Lung (tissue), 12 donors: ENCODE data around the gene PDLIM3. TPM values are rescaled to one million over a fixed set of nuclear protein-coding genes. Genes with fewer than 3 reads are reported as not detected.

Source experiments
- ATAC-seq: fragments of 200-7000 bp; cut with Tn5 transposase; one replicate; pipeline ENCODE4 v1.9.1; 2020; ENCODE audit warnings: moderate number of reproducible peaks; ENCODE audit not compliant: insufficient read depth, low FRiP score
- DNase-seq, 3 donors: peaks; one replicate each; pipeline ENCODE4 v3.0.0-alpha.2; 2013 to 2017
- H3K27ac ChIP-seq, 2 donors: one replicate each; pipeline ENCODE4 v1.5.1; 2013; ENCODE audit warnings: mild to moderate bottlenecking in 2 of 2, moderate library complexity in 2 of 2, control low read depth in 1 of 2, inconsistent platforms in 1 of 2, low read depth in 1 of 2, low read length in 1 of 2
- H3K27me3 ChIP-seq, 3 donors: one replicate each; pipeline ENCODE4 v1.5.1; 2013; ENCODE audit warnings: low read length in 2 of 3; ENCODE audit not compliant: control insufficient read depth in 3 of 3, insufficient read depth in 3 of 3
- H3K36me3 ChIP-seq, 4 donors: one replicate each; pipeline ENCODE4 v1.5.1; 2013; ENCODE audit warnings: low read length in 4 of 4, mild to moderate bottlenecking in 1 of 4, moderate library complexity in 1 of 4; ENCODE audit not compliant: control insufficient read depth in 4 of 4, insufficient read depth in 4 of 4
- H3K4me1 ChIP-seq, 5 donors: one replicate each; pipeline ENCODE4 v1.5.1; 2013; ENCODE audit warnings: low read length in 5 of 5, mild to moderate bottlenecking in 2 of 5, moderate library complexity in 1 of 5; ENCODE audit not compliant: control insufficient read depth in 5 of 5, insufficient read depth in 5 of 5
- H3K4me3 ChIP-seq: one replicate; pipeline ENCODE4 v1.5.1; 2013; ENCODE audit warnings: mild to moderate bottlenecking, control low read depth, moderate library complexity
- H3K9ac ChIP-seq, 2 donors: one replicate each; pipeline ENCODE4 v1.5.1; 2013; ENCODE audit warnings: low read length in 2 of 2, control low read depth in 1 of 2; ENCODE audit not compliant: insufficient read depth in 1 of 2
- H3K9me3 ChIP-seq, 4 donors: one replicate each; pipeline ENCODE4 v1.5.1; 2013; ENCODE audit warnings: low read length in 3 of 4, mild to moderate bottlenecking in 1 of 4, moderate library complexity in 1 of 4; ENCODE audit not compliant: control insufficient read depth in 4 of 4, insufficient read depth in 3 of 4
- CTCF ChIP-seq: IDR thresholded peaks from 2 replicates; pipeline ENCODE4 v1.5.1; 2012; ENCODE audit warnings: mild to moderate bottlenecking; ENCODE audit errors: control extremely low read depth, extremely low read depth
- WGBS, 2 donors: extraction: QIAGEN DNeasy Blood & Tissue Kit; methylation state at CpG; one replicate each; pipeline ENCODE4 v1.1.7; 2013; 5-methylcytosine and 5-hydroxymethylcytosine counted together
- polyA plus RNA-seq, 2 donors: library from polyadenylated mRNA; stranded (reverse); fragments of 200-250 nt; gene quantifications; one replicate each; pipeline ENCODE4 v1.2.1, GENCODE V29; 2013
- total RNA-seq, 2 donors: library from RNA; depleted of rRNA in 1 of 2; stranded (reverse); fragments of >200 nt in 1 of 2; gene quantifications; one replicate each; pipeline ENCODE4 v1.2.1, GENCODE V29; 2014 to 2021
- donor health status: control.
- donor health status: control.
- donor health status: Bipolar disorder and iron deficiency.
- donor health status: healthy.
- donor health status: DM: yes; HTN: yes; CAD: no.

Gene PDLIM3
- total and polyA plus RNA-seq, 4 donors: 21.5 to 58.1 (median 33.9) TPM

DNA sequence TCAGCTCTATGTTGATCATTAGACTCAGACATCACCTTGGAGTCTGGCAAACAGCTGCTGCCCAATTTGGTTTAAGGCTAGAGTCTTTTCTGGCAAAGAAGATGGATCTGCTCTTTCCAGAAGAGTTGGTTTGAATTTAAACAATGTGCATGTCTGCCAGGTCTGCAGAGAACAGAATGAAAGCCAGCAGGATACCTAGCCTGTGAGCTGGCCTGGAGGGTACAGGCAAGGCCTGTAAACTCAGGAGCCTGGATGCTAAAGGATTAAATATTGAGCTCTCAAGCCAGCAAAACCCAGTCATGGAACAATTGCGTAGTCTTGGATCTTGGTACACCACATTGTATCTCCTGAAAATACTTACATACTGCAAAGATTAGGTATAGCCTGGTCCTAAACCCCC lies 15.6 kb upstream of the PDLIM3 start:
- Histone ChIP-seq H3K27me3 (no peaks in the 10 kb centered on the region), H3K27ac (no peak overlapping the region), H3K4me3 (no peak overlapping the region), H3K9ac (no peak overlapping the region), H3K36me3 (no peaks in the 10 kb centered on the region), H3K9me3 (no peaks in the 10 kb centered on the region), H3K4me1 (peaks cover 0 to 15% (median 4%) of the 10 kb centered on the region in 5 donors)
- WGBS, 2 donors: 44 to 99% methylated on average over 1 of the region's 1 CpG
- TF ChIP-seq CTCF: no peak
- no peak for DNase-seq
- no peak for ATAC-seq

- no peak for ATAC-seq
Measured at GRCh38 chr4:185549095-185549639, 13.9 kb upstream of the PDLIM3 start.

DNA sequence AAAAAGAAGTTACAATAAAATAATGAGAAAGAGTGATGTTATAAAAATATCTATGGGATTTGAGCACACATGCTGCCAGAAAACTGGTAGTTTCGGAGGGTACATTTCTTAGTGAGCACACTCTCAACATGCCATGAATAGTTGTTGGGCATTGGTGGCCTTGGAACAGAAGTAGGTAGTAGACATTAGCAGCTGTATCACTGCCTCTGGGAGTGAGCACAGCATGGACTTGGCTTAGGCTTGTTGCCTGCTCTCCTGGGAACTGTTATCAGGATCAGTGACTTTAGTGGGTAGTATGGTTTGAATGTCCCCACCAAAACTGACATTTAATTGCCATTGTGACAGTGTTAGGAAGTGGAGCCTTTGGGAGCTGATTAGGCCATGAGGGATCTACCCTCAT lies 13.3 kb upstream of the PDLIM3 start:
- Histone ChIP-seq H3K9ac (no peak overlapping the region), H3K27ac (no peak overlapping the region), H3K36me3 (no peaks in the 10 kb centered on the region), H3K9me3 (no peaks in the 10 kb centered on the region), H3K27me3 (no peaks in the 10 kb centered on the region), H3K4me1 (peaks cover 0 to 4% (median 0%) of the 10 kb centered on the region in 5 donors), H3K4me3 (no peak overlapping the region)
- DNase-seq: no peak
- ATAC-seq: no peak
- TF ChIP-seq CTCF: no peak
- WGBS, 2 donors: 90 to 93% methylated on average over 1 of the region's 1 CpG

More at GRCh38 chr4:185549095-185549639, 13.9 kb upstream of the PDLIM3 start:
- no peak overlapping the region for H3K4me3 ChIP-seq
- H3K27ac ChIP-seq: no peak overlapping the region
- H3K4me1 ChIP-seq: peaks cover 0 to 9% (median 4%) of the 10 kb centered on the region in 5 donors
- no peak for TF ChIP-seq CTCF
- no peaks in the 10 kb centered on the region for H3K27me3 ChIP-seq
- DNase-seq: no peak
- 67 to 72% methylated on average over 2 of the region's 2 CpGs for WGBS, 2 donors
- H3K9me3 ChIP-seq: no peaks in the 10 kb centered on the region
- H3K36me3 ChIP-seq: no peaks in the 10 kb centered on the region
- H3K9ac ChIP-seq: no peak overlapping the region

DNA sequence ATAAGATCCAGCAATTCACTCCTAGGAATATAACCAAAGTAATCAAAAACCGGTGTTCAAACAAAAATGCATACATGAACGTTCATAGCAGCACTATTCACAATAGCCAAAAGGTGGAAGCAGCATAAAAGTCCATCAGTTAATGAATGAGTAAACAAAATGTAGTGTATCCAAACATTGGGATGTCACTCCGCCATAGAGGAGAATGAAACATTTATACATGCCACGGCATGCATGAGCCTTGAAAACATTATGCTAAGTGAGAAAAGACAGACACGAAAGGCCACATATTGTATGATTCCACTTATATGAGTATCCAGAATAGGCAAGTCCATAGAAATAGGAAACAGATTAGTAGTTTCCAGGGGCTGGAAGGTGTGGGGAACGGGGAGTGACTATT lies 11.0 kb upstream of the PDLIM3 start:
- ATAC-seq (no peak), DNase-seq (no peak)
- no peak overlapping the region for H3K27ac ChIP-seq
- no peak overlapping the region for H3K4me3 ChIP-seq
- no peak for TF ChIP-seq CTCF
- H3K4me1 ChIP-seq: peaks cover 0 to 13% (median 0%) of the 10 kb centered on the region in 5 donors
- no peaks in the 10 kb centered on the region for H3K27me3 ChIP-seq
- no peaks in the 10 kb centered on the region for H3K36me3 ChIP-seq
- WGBS, 2 donors: 83 to 85% methylated on average over 6 of the region's 6 CpGs
- H3K9me3 ChIP-seq: no peaks in the 10 kb centered on the region
- H3K9ac ChIP-seq: no peak overlapping the region
